ENCODE measurements around the gene PPP2R1B.

- TF ChIP-seq, protein P1, sequence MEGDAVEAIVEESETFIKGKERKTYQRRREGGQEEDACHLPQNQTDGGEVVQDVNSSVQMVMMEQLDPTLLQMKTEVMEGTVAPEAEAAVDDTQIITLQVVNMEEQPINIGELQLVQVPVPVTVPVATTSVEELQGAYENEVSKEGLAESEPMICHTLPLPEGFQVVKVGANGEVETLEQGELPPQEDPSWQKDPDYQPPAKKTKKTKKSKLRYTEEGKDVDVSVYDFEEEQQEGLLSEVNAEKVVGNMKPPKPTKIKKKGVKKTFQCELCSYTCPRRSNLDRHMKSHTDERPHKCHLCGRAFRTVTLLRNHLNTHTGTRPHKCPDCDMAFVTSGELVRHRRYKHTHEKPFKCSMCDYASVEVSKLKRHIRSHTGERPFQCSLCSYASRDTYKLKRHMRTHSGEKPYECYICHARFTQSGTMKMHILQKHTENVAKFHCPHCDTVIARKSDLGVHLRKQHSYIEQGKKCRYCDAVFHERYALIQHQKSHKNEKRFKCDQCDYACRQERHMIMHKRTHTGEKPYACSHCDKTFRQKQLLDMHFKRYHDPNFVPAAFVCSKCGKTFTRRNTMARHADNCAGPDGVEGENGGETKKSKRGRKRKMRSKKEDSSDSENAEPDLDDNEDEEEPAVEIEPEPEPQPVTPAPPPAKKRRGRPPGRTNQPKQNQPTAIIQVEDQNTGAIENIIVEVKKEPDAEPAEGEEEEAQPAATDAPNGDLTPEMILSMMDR (IDR thresholded peaks at IDR 0.05), result no peak
- no peak for TF ChIP-seq POLR2A (IDR thresholded peaks at IDR 0.05)
Measured at GRCh38 chr11:111774955-111775710, 8.9 kb upstream of the PPP2R1B start.
